NCI-H2107 (cell line): ENCODE data around the gene SPATC1L.

ENCODE experiments used
- DNase-seq: peaks from one replicate; lab custom pipeline; 2025; lab: John Stamatoyannopoulos, UW

Gene SPATC1L

GRCh38 chr21:46130831-46131587 lies 53.2 kb downstream of the SPATC1L start:
- no peak for DNase-seq

DNA sequence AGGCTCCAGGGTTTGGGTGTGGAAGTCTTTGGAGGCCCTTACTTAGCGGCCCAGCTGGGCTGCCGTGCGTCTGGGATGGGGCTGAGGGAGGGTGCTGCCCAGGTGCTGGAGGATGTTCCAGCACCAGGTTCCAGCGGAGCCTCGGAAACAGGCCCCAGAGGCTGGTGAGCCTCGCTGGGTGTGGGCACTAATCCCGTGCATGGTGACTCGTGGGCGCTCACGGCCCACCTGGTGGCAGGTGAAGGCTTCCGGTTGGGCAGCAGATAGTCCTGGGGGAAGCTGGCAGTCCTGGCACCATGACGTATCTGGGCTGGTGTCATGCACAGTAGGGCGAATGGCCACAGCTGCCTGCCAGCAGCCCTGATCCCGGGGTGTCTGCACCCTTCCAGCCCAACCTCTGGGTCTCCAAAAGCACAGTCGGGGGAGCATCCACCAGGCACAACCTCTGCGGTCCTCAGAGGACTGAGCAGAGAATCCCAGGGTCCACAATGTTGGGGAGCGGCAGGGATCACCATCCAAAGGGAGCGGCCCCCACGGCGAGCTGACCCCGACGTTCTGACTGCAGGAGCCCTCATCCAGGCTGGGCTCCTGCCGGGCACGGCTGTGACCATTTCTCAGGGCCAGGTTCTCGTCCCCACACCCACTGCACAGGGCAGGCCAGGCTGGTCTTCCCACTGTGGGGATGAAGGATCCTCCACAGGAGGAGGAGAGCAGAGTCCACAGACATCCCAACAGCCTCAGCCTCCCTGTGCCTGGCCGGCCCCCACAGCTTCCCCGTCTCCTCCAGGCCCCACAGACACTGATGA lies 54.2 kb downstream of the SPATC1L start:
- no peak for DNase-seq

GRCh38 chr21:46128933-46129571 lies 55.2 kb downstream of the SPATC1L start:
- DNase-seq: no peak

DNA sequence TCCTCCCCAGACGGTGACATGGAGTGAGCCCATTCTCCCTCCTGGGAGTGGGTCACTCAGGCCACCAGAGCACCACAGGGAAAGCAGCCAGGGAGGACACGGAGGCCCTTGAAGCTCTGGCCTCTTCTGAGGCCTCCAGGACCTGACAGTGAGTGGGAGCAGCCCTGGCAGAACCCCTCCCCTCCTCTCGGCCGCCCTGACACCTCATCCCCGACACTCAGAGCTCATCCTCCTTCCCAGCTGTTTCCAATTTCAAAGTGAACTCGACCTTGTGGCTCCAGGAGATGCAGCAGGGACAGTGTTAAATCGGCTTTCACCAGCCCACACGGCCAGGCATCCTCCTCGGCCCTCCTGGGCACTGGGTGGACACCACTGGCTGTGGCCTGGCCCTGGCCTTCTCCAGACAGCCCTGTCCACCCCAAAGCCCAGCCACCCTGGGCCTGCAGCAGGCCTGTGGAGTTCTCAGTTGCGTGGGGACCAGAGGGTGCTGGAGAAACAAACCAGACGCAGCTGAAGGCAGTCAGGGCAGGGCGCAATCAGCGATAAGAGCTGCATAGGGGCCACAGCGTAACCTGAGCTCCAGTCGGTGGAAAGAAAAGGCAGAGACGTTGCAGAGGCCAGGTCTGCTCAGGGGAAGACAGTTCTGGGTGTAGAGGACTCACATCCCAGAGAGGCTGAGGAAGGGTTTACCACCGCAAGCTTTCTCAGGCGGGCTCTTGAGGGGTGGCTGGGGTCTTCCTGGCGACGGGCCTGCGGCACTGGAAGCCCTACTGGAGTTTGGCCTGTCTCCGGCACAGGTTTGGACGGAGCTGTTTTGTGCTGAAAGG lies 55.9 kb downstream of the SPATC1L start:
- peak; percentile 48 for DNase-seq

DNA sequence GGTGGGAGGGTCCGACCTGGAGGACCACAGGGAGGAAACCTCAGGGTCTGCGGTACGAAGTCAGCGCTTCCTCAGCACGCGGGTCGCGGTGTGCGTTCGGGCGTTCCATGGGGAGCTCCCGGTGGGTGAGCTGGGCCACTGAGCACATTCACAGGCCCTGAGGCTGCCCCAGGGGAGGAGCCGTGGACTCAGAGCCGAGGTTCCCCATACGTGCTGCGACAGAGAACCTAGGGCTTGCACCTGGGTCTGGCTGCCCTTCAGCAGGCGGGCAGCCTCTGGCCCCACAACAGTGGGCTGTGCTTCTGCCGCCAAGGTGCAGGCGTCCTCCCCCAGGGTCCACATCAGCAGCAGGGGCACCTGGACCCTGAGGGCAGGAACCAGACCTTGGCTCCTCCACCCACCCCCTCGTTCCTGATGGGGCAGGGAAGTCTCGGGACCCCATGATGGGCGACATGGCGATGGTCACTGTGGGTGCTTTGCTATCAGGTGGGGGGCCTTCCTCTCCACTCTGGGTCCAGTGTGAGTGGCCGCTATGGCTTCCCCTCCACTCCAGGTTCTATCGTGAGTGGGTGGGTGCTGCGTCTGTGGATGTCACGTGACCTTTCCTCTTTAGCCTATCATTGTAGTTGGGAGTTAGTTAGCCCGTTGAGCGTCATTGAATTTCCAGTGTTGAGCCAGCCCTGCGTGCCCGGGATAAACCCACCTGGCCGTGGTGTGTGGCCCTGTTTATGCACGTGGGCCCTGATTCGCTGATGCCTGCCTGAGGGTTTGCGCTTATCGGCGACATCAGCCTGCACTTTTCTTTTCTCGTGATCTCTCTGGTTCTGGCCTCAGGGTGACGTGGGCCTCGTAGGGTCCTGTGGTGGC lies 56.8 kb downstream of the SPATC1L start:
- DNase-seq: no peak

DNA sequence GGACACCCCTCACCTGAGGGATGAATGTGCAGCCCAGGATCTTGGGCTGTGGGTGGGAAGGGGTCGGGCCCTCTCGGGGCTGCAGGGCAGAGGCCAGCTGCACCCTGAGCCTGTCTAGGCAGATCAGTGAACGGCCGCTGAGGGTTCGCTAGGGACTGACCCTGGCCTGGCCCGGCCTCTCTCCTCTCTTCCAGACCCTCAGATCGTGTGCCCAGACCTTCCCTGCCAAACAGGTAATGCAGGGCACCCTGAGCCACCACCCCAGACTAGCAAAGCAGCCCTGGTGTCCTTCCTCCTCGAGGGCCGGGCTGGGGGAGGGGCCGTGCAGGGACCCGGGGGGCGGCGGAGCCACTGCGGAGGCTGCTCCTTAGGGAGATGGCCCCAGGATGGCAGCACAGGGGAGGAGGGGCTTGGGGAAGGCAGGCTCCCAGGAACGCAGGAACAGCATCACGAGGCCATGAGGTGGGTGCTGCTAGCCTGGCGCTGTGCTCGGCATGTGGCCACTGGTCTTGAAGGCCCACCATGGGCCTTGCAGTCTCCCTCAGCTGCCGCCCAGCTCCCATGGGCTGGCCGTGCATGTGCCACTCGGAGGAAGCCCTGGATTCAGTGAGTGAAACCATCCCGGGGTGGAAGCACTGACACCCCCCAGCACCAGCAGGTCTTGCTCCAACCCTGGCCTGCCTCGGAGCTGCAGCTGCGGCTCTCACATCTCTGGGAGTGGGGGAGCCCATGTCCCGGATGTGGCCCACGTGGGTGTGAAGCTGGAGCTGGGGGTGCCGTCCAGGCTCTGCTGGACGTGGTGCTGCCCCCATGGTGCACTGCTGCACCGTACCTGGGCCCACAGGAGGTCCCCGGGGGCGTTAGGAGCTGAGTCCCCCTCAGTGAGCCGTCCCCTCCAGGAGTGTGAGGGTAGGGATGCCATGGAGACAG lies 57.7 kb downstream of the SPATC1L start:
- DNase-seq: no peak

DNA sequence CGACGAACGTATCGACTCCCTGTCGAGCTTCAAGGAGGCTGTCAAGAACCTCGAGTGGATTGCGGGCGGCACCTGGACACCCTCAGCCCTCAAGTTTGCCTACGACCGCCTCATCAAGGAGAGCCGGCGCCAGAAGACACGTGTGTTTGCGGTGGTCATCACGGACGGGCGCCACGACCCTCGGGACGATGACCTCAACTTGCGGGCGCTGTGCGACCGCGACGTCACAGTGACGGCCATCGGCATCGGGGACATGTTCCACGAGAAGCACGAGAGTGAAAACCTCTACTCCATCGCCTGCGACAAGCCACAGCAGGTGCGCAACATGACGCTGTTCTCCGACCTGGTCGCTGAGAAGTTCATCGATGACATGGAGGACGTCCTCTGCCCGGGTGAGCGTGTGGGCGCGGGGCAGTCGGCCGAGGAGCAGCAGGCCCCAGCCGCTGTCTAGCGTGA lies 58.4 kb downstream of the SPATC1L start:
- DNase-seq: no peak

GRCh38 chr21:46124926-46125845 lies 59.1 kb downstream of the SPATC1L start:
- no peak for DNase-seq

DNA sequence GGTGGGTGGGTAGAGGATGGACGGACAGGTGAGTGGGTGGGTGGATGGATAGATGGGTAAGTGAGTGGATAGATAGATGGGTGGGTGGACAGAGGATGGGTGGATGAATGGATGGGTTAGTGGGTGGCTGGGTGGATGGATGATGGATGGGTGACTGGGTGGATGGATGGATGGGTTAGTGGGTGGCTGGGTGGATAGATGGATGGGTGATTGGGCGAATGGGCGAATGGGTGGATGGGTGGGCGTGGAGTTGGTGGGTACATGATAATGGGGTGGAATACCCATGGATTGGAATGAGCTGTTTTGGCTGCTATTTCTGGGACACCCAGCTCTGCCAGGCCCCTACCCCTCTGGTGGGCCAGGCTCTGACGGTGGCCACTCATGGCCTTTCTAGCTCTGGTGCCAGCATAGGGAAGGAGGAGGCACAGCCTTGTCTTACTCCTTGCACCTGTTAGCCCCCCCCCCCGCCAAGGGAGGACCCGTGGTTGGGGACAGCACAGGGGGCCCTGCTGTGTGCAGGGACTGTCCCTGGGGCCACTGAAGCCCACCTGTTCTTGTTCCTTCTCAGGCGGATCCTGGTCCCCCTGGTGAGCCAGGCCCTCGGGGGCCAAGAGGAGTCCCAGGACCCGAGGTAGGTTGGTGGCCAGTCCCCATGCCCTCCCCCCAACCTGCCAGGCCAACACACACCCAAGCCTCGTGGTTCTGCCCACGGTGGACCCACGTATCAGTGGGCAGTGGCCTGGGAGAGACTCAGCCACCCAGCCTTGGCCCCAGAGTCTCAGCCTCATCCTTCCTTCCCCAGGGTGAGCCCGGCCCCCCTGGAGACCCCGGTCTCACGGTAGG lies 60.0 kb downstream of the SPATC1L start:
- no peak for DNase-seq

- no peak for DNase-seq
Measured at GRCh38 chr21:46122758-46123683, 61.2 kb downstream of the SPATC1L start.

DNA sequence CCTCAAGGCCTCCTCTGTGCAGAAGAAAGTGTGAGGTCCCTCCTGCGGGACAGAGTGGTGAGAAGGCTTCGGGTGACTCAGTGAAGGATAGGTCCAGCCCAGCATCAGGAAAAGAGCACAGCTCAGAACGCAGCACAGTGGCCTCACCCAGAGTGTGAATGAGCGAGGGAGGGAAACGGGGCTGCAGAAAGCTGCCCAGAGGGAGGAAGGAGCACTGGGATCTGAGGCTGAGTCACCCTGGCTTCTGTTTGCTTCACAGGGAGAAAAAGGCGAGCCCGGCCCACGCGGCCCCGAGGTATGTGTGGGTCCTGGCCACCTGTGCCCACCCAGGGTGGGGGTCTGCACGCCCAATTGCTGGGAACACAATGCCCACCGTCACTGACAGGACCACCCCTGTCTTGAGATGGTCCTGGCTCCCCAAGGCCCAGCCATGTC lies 62.0 kb downstream of the SPATC1L start:
- no peak for DNase-seq

DNA sequence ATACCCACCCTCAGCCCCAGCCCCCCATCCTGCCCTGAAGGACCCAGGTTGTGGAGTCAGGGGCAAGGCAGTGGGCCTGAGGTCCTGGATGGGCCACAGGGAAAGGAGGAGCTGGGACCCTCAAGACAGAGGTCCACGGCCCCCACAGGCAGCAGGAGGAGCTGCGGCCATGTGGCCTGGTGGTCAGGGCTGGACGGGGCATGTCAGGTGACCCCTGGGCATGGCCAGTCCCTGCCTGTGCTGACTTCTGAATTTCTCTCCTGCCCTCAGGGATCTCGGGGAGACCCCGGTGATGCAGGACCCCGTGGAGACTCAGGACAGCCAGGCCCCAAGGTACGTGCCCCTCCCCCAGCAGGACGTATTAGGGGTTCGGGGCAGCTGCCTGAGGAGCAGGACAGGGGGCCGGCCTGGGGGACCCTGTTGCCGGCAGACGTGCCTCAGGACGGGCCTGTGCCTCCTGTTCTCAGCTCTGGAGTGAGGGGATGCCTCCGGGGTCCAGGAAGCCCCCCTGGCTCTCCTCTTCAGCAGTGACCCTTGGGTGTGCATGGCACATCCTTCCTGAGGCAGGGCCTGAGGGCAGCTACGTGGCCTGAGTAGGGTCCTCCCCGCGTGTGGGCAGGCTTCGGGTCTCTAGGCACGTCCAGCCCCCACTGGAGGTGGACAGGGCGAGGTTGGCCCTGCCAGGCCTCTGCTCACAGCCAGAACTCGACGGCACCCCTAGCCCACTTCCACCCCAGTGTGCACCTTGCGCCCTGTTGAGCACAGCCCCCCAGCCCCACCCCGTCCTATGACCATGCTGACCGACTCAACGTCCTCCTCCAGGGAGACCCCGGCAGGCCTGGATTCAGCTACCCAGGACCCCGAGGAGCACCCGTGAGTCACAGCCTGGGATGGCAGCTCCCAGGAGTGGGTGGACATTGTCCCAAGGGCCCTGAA lies 62.7 kb downstream of the SPATC1L start:
- no peak for DNase-seq

DNA sequence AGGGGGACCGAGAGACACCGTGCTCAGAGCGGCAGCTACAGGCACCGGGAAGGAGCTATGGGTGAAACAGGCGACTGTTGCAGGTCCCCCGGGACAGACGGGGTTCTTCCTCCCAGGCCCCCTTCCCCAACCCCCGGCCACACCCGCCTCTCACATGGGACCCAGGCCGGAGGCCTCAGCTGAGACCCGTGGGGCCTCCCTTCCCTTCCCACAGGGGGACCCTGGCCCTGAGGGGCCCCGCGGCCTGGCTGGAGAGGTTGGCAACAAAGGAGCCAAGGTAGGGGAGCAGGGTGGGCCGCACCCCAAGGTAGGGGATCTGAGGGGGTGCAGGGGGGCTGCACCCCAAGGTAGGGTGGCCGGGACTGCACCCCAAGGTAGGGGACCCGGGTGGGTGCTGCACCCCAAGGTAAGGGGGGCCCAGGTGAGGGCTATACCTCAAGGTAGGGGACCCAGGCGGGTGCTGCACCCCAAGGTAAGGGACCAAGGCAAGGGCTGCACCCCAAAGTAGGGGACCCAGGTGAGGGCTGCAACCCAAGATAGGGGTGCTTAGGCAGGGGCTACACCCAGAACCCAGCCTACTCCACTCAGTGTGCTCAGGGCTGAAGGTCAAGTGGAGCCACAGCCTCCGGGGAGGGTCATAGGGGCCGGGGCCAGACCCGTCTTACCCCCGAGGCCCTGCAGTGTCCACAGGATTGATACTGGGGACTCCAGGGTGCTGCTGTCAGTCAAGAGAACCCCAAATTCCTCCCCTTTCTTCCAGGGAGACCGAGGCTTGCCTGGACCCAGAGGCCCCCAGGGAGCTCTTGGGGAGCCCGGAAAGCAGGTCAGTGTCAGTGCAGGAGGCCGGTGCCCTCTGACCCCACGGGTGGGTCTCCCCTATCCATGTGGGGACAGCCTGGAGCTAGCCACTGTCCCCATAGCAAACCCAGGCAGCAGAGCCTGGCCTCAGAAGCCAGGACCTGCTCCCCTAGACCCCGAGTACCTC lies 63.7 kb downstream of the SPATC1L start:
- no peak for DNase-seq

DNA sequence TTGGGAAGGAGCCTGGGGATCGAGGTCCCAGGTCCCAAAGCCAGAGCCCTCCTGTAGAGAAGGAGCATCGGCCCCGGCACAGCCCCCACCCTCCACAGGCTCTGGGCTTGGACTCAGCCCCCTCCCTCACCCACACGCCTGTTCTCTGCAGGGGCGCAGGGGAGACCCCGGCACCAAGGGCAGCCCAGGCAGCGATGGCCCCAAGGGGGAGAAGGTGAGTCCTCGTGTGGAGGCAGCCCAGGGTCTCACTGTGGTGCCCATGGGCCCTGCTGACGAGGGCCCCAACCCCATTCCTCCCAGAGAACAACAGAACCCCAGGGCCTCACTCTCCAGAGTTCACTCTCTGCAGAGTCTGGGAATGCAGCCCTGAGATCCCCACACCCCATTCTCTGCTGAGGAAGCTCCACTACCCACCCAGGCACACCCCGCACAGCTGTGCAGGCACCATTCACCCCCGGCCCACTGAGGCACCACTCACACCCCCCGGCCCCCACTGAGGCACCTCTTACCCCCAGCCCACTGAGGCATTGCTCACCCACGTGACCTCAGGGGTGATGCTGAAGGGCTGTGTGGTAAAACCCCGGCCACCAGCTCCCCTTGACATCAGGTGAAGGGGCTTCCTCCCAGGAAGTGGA lies 64.5 kb downstream of the SPATC1L start:
- DNase-seq: no peak
